HG03520 (cell line): ENCODE data around the gene CHST11.

ENCODE experiments used
- ATAC-seq: cut with Tn5 transposase; IDR thresholded peaks from one replicate; pipeline ENCODE4 v1.9.1; 2021; ENCODE audit warnings: mild to moderate bottlenecking, moderate library complexity; ENCODE audit not compliant: unreplicated experiment

Gene CHST11

GRCh38 chr12:104456417-104456949, at the start of gene CHST11:
TSS of gene CHST11 (plus strand) at chr12:104456948.
- peak; percentile 54 for ATAC-seq

DNA sequence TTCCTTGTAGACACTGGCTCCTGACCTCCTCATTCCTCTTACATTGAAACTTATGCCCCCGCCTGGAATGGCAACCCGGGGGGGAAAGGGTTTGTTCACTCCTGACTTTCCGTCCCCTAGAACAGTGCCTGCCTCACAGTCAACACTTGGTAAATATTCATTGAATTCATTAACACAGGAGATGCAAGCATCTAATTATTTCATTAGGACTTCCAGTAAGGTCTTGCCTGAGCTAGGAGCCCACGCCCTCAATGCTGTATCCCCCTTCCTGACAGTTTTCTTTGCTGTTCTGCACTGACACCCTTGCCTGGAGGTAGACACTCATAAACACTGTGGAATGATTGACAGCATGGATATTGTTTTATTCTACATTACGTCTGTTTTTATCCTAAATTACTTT, 49.3 kb upstream of the CHST11 start:
- no peak for ATAC-seq

GRCh38 chr12:104407922-104408321, 48.8 kb upstream of the CHST11 start:
- no peak for ATAC-seq

GRCh38 chr12:104410326-104410725, 46.4 kb upstream of the CHST11 start:
- no peak for ATAC-seq

DNA sequence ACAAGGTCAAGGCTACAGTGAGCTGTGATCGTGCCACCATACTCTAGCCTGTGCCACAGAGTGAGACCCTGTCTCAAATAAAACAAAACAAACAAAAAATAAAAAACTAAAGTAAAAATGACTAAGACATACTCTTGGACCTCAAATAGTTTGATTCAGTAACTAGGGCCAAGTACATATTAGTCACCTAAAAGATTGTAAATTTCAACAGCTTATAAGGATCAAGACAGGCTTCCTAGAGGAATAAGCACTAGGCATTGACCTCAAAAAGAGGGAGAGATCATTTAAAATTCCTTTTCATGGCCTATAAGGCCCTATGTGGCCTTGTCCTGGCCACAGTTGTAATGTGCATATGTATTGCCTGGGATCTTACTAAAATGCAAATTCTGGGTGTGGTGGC, 46.0 kb upstream of the CHST11 start:
- ATAC-seq, result no peak

DNA sequence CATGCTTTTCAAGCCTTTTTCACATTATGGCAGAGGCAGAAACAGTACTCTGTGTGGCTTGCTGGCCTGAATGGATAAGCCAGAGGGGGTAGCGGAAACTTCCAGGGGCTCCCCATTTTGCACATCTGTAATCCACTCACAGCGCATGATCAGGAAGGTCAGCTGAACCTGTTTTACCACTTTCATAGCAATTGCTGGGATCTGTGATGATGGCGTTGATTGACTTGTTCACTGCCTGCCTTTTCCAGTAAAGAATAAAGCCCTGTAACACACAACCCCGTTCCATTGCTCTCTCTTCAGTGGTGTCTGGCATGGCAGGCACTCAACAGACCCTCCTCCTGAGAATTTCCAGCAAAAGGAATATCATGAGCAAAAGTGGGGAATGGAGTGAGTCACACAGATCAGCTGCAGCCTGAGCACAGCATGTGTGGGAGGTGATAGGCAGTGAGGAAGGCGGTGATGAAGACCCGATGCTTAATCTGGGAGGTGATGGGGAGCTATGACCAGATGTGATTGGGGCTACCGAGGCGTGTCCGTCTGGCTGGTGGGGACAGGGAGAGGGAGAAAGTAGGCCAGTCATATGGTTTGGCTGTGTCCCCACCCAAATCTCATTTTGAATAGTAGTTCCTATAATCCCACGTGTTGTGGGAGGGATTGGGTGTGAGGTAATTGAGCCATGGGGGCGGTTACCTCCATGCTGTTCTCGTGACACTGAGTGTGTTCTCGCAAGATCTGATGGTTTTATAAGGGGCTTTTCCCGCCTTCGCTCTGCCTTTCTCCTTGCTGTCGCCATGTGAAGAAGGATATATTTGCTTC, 44.7 kb upstream of the CHST11 start:
- no peak for ATAC-seq

DNA sequence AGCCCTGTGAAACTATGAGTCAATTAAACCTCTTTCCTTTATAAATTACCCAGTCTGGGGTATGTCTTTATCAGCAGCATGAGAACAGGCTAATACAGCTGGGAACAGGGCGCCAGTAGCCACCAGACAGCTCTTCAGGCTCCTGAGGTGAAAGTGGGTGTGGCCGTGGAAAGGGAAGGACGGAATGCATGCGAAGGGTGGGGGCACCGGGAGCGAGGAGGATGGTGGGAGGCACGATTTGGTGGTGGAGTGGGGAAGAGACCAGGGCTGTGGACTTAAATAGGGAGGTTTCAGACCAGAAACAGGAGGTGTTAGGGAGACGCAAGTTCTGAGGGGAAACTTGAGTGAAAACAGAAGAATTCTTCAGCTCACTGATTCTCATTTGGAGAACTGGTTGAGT, 44.1 kb upstream of the CHST11 start:
- ATAC-seq, result no peak

DNA sequence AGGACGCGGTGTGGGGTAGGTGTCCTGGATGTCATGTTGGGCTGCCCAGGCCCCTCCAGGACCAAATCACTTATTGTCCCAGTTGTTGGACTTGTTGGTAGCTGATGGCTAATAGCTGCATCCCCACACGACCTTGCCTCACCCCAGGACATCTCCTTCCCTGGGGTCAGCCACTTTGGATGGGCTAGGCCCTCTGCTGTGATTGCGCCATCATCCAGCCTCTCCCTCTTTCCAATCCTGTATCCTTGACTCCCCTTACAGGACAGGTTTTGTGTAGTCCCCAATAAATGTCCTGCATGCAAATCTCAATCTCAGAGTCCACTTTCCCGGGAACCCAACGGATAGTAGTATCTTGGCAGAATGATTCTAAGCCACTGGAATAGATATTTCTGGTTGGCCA, 43.4 kb upstream of the CHST11 start:
- no peak for ATAC-seq

DNA sequence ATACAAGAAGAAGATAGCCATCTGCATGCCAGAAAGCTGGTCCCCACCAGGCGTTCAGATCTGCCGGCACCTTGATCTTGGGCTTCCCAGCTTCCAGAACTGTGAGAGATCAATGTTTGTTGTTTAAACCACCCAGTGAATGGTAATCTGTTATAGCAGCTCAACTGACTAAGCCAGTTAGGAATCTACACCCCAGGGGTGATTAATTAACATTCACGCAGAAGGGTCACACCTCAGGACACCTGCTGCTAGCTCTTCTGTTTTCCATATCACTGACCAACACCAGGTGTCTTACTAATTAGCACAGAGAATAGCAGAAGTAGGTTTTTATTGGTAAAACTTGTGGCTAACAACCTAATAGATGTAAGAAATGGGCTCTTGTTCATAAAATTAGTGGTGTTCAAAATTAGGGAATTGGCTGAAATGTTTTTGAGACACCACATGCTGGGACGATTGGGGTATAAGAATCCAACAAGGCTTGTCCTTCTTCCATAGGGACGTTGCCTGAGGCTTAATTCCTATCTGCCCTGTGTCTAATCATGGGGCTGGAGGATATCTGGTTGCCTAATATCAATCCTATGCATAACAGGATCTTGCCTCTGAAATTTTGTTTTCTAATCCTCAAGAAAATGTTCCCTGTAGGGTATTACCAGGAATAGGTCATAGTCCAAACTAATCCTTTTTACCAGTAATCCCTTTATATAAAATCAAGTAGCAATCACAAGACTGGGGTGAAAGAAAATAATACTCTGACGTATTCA, 42.0 kb upstream of the CHST11 start:
- no peak for ATAC-seq

- ATAC-seq, result no peak
Measured at GRCh38 chr12:104415342-104415980, 41.3 kb upstream of the CHST11 start.

GRCh38 chr12:104416136-104416535, 40.6 kb upstream of the CHST11 start:
- no peak for ATAC-seq

DNA sequence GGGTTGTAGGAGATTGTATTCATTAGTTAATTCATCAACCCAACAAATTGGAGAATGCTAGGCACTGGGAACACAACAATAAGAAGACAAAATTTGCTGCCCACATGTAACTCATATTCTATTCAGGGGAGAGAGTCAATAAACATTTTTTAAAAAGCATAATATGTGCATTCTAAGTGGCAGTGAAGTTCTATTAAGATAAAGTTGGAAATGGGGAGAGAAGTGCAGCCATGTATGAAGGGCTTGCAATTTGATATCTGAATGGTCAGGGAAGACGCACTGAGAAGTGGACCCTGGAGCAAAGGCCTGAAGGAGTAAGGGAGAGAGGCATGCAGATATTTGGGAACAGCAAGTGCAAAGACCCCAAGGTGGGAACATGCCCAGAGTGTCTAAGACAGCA, 40.2 kb upstream of the CHST11 start:
- ATAC-seq, result no peak

DNA sequence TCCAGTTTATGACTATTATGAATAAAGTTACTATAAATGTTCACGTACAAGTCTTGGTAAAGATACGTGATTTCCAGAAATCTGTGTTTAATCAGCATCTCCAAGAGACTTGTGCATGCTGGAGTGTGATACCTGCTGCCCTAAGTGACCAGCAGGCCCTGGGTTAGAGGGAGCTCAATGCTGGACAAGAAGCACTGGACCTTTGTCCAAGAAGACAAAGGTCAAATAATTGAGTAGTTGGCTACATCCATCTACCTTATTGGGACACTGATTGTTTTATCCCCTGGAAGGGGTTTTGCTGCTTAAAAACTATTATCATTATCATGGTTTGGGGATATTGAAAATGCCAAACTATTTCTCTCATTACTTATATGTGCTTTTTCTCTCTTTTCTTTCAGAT, 37.0 kb upstream of the CHST11 start:
- ATAC-seq, result no peak

- ATAC-seq, result no peak
Measured at GRCh38 chr12:104420868-104421267, 35.9 kb upstream of the CHST11 start.

- no peak for ATAC-seq
Measured at GRCh38 chr12:104421343-104421742, 35.4 kb upstream of the CHST11 start.

DNA sequence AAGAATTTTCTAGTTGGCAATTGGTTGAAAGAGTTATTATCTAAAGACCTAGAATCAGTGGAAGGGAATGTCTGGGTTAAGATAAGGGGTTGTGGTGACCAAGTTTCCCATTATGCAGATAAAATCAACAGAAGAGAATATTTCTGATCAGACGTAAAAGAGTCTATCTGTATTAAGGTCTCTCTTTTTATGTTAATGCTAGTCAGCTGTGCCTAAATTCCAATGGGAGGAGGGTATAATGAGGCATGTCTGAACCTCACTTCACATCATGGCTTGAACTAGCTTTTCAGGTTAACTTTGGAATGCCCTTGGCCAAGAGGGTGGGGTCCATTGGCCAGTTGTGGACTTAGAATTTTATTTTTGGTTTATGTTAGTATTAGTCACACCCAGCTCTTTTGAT, 34.3 kb upstream of the CHST11 start:
- no peak for ATAC-seq

- ATAC-seq, result no peak
Measured at GRCh38 chr12:104423273-104423672, 33.5 kb upstream of the CHST11 start.

DNA sequence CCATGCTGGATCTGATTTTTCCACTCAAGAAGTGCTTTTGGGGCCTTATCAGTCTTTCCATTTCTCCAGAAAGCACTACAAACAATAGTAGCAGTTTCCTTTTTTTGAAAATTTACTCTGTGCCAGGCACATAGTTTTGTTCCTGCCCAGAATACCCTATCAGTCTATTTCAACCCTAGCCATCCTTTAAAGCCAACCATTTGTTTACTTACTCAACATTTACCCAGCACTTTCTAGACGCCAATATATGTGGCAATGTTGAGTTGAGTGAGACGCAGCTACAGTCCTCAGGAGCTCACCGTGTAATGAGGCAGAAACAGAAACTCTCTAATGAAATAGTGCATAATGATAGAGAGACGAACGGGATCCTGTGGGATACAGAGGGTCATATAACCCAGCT, 32.9 kb upstream of the CHST11 start:
- no peak for ATAC-seq

GRCh38 chr12:104424955-104425354, 31.8 kb upstream of the CHST11 start:
- ATAC-seq, result no peak

DNA sequence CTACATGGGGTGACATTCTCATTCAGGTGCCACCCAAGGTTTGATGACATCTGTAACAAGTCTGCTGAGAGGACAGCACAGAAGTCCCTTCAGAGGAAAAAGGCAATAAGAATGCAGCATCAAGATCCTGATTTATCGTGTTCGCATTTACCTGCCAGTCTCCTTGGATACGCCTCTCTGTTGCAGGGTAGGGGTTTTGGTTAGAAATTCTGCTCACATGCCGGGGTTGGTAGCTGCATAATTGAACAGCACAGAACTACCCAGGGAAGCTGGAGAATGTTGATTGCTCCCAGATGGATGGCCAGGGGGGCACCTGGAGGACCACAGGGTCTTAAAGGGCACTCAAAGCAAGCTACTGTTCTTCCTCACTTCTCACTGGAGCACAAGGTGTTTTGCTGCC, 31.1 kb upstream of the CHST11 start:
- no peak for ATAC-seq

GRCh38 chr12:104426926-104427546, 29.7 kb upstream of the CHST11 start:
- no peak for ATAC-seq
